Loucy (cell line): Measurements from ENCODE around the gene PGR.

Source experiments
- H2AFZ ChIP-seq: fragments of 200-600 bp; sonication (generic); 2 replicates; pipeline ENCODE4 v1.6.0; 2016; ENCODE audit warnings: antibody characterized with exemption, mild to moderate bottlenecking, low read length, moderate library complexity
- H3F3A ChIP-seq: fragments of 200-600 bp; 2 replicates; pipeline ENCODE4 v1.6.0; 2016; ENCODE audit warnings: antibody characterized with exemption, low read depth, mild to moderate bottlenecking
- H3K27me3 ChIP-seq: fragments of 200-600 bp; sonication (generic); 2 replicates; pipeline ENCODE4 v1.6.1; 2014; ENCODE audit warnings: low read length, mild to moderate bottlenecking; ENCODE audit not compliant: insufficient read depth, poor library complexity, severe bottlenecking
- H3K36me3 ChIP-seq: fragments of 200-600 bp; sonication (generic); 2 replicates; pipeline ENCODE4 v1.6.1; 2016; ENCODE audit warnings: low read length; ENCODE audit not compliant: insufficient read depth
- H3K4me1 ChIP-seq: fragments of 200-600 bp; sonication (generic); 2 replicates; pipeline ENCODE4 v1.5.1; 2014; ENCODE audit warnings: low read length, mild to moderate bottlenecking; ENCODE audit not compliant: insufficient read depth, poor library complexity, severe bottlenecking
- H3K4me2 ChIP-seq: fragments of 200-600 bp; sonication (generic); 2 replicates; pipeline ENCODE4 v1.6.0; 2014; ENCODE audit warnings: antibody characterized with exemption, low read length, low read depth, mild to moderate bottlenecking; ENCODE audit not compliant: poor library complexity, severe bottlenecking
- H3K4me3 ChIP-seq: fragments of 200-600 bp; sonication (generic); 2 replicates; pipeline ENCODE4 v1.5.1; 2014; ENCODE audit warnings: low read length, mild to moderate bottlenecking, mixed read lengths; ENCODE audit not compliant: poor library complexity, severe bottlenecking
- H3K79me2 ChIP-seq: fragments of 200-600 bp; sonication (generic); 2 replicates; pipeline ENCODE4 v1.6.1; 2014; ENCODE audit warnings: low read length; ENCODE audit not compliant: insufficient read depth
- H3K9ac ChIP-seq: fragments of 200-600 bp; sonication (generic); 2 replicates; pipeline ENCODE4 v1.6.0; 2014; ENCODE audit warnings: mild to moderate bottlenecking, low read depth, low read length, moderate library complexity; ENCODE audit not compliant: poor library complexity, severe bottlenecking
- H3K9me2 ChIP-seq: fragments of 200-600 bp; sonication (generic); replicated peaks from 2 replicates; pipeline ENCODE4 v1.6.1; 2016; ENCODE audit warnings: low read depth, low read length, mixed read lengths
- H3K9me3 ChIP-seq: fragments of 200-600 bp; sonication (generic); 2 replicates; pipeline ENCODE4 v1.6.1; 2014; ENCODE audit warnings: mild to moderate bottlenecking, antibody characterized with exemption, low read length, low read depth; ENCODE audit not compliant: insufficient read depth
- H4K20me1 ChIP-seq: fragments of 200-600 bp; sonication (generic); 2 replicates; pipeline ENCODE4 v1.6.0; 2014; ENCODE audit warnings: antibody characterized with exemption, low read length, mild to moderate bottlenecking; ENCODE audit not compliant: insufficient read depth, poor library complexity, severe bottlenecking
- CTCF ChIP-seq: fragments of 200-600 bp; sonication (generic); conservative IDR thresholded peaks from 2 replicates; pipeline ENCODE4 v1.5.1; 2014; ENCODE audit warnings: mild to moderate bottlenecking, antibody characterized with exemption, low read length
- EZH2phosphoT487 ChIP-seq: fragments of 200-600 bp; IDR thresholded peaks from 2 replicates; pipeline ENCODE4 v1.6.1; 2018; ENCODE audit warnings: antibody characterized with exemption, mild to moderate bottlenecking, moderate library complexity, borderline replicate concordance

The PGR gene

GRCh38 chr11:101008961-101009689 lies 120.5 kb downstream of the PGR start:
- Histone ChIP-seq H3K9me3 (no peaks in the 10 kb centered on the region), H3K9ac (no peak overlapping the region), H2AFZ (no peak overlapping the region), H3F3A (no peaks in the 10 kb centered on the region), H3K4me3 (no peak overlapping the region), H3K36me3 (no peaks in the 10 kb centered on the region), H3K4me1 (no peaks in the 10 kb centered on the region), H3K27me3 (no peaks in the 10 kb centered on the region), H3K9me2 (no peaks in the 10 kb centered on the region), H3K4me2 (no peak overlapping the region), H4K20me1 (no peaks in the 10 kb centered on the region), H3K79me2 (no peaks in the 10 kb centered on the region)
- no peak for TF ChIP-seq CTCF
- no peak for TF ChIP-seq EZH2phosphoT487

GRCh38 chr11:101003468-101003867 lies 126.1 kb downstream of the PGR start:
- Histone ChIP-seq H3K27me3 (no peaks in the 10 kb centered on the region), H3K4me2 (no peak overlapping the region), H3K4me3 (no peak overlapping the region), H3F3A (no peaks in the 10 kb centered on the region), H3K9ac (no peak overlapping the region), H3K9me3 (no peaks in the 10 kb centered on the region), H3K4me1 (no peaks in the 10 kb centered on the region), H3K79me2 (no peaks in the 10 kb centered on the region), H4K20me1 (no peaks in the 10 kb centered on the region), H2AFZ (no peak overlapping the region), H3K36me3 (no peaks in the 10 kb centered on the region), H3K9me2 (no peaks in the 10 kb centered on the region)
- no peak for TF ChIP-seq EZH2phosphoT487
- TF ChIP-seq CTCF = no peak; the same call in 1 of the 2 replicates

GRCh38 chr11:100999756-101000155 lies 129.9 kb downstream of the PGR start:
- H3K4me1 ChIP-seq = no peaks in the 10 kb centered on the region
- no peak overlapping the region for H3K4me3 ChIP-seq
- no peaks in the 10 kb centered on the region for H3K9me3 ChIP-seq
- no peak overlapping the region for H2AFZ ChIP-seq
- H3K9me2 ChIP-seq = no peaks in the 10 kb centered on the region
- H3F3A ChIP-seq = no peaks in the 10 kb centered on the region
- H3K36me3 ChIP-seq = no peaks in the 10 kb centered on the region
- no peak overlapping the region for H3K4me2 ChIP-seq
- no peak for TF ChIP-seq CTCF
- H4K20me1 ChIP-seq = no peaks in the 10 kb centered on the region
- no peaks in the 10 kb centered on the region for H3K79me2 ChIP-seq
- no peak overlapping the region for H3K9ac ChIP-seq
- H3K27me3 ChIP-seq = no peaks in the 10 kb centered on the region
